ENCODE results near the gene TNNT1. TPM values are rescaled to one million over a fixed set of nuclear protein-coding genes. Genes with fewer than 3 reads are reported as not detected.
A peak's percentile ranks its signal among the peaks of the same experiment; 100 is the strongest.

The TNNT1 gene
- polyA plus RNA-seq, 1 experiment: 3.3 TPM

GRCh38 chr19:55133639-55134444 lies 15.2 kb downstream of the TNNT1 start:
- no peak for TF ChIP-seq CTCF (IDR thresholded peaks at IDR 0.05; ENCODE audit: low read depth, low read length)
- H3K27me3 ChIP-seq (ENCODE audit: control insufficient read depth, insufficient read depth, low read length): peaks cover 34% of the 10 kb centered on the region
- ChIA-PET CTCF (interaction anchor here (0.6 to 1.4 kb wide), 3 partner anchors 45 to 499 kb away, joined by 3 to 5 read pairs (median 4); no protein-coding TSS in a partner anchor), POLR2A (no interaction called here)
- no peaks in the 10 kb centered on the region for H3K9me3 ChIP-seq (ENCODE audit: control insufficient read depth, insufficient read depth, low read length)
- DNase-seq (ENCODE audit: low read depth, low spot score): no peak
- H3K4me3 ChIP-seq (ENCODE audit: low read depth, low read length): no peak overlapping the region
- H3K27ac ChIP-seq (ENCODE audit: low read depth, low read length): no peak overlapping the region

GRCh38 chr19:55132453-55133129 lies 16.4 kb downstream of the TNNT1 start:
- ChIA-PET CTCF (interaction anchor here (0.6 to 1.5 kb wide), 3 partner anchors 8 to 500 kb away, joined by 3 to 6 read pairs (median 5); no protein-coding TSS in a partner anchor), POLR2A (no interaction called here)
- no peak for DNase-seq (ENCODE audit: low read depth, low spot score)
- Histone ChIP-seq H3K4me3 (ENCODE audit: low read depth, low read length) (no peak overlapping the region), H3K27ac (ENCODE audit: low read depth, low read length) (no peak overlapping the region), H3K27me3 (ENCODE audit: control insufficient read depth, insufficient read depth, low read length) (peaks cover 31% of the 10 kb centered on the region), H3K9me3 (ENCODE audit: control insufficient read depth, insufficient read depth, low read length) (no peaks in the 10 kb centered on the region)
- peak; percentile 25; the same call in 1 of the 2 replicates for TF ChIP-seq CTCF (IDR thresholded peaks at IDR 0.05; ENCODE audit: low read depth, low read length)

GRCh38 chr19:55131421-55131820 lies 17.6 kb downstream of the TNNT1 start:
- Histone ChIP-seq H3K27me3 (ENCODE audit: control insufficient read depth, insufficient read depth, low read length) (peaks cover 33% of the 10 kb centered on the region), H3K4me3 (ENCODE audit: low read depth, low read length) (no peak overlapping the region), H3K9me3 (ENCODE audit: control insufficient read depth, insufficient read depth, low read length) (no peaks in the 10 kb centered on the region), H3K27ac (ENCODE audit: low read depth, low read length) (no peak overlapping the region)
- no peak for DNase-seq (ENCODE audit: low read depth, low spot score)
- ChIA-PET CTCF (interaction anchor here (0.7 to 1.5 kb wide), 3 partner anchors 9 to 339 kb away, joined by 3 to 6 read pairs (median 5); no protein-coding TSS in a partner anchor), POLR2A (no interaction called here)
- TF ChIP-seq CTCF (IDR thresholded peaks at IDR 0.05; ENCODE audit: low read depth, low read length): no peak

GRCh38 chr19:55119053-55119452 lies 30.0 kb downstream of the TNNT1 start:
- no peak for DNase-seq (ENCODE audit: low read depth, low spot score)
- Histone ChIP-seq H3K9me3 (ENCODE audit: control insufficient read depth, insufficient read depth, low read length) (peaks cover 3% of the 10 kb centered on the region; the same call in 1 of the 2 replicates), H3K4me3 (ENCODE audit: low read depth, low read length) (no peak overlapping the region), H3K27ac (ENCODE audit: low read depth, low read length) (no peak overlapping the region), H3K27me3 (ENCODE audit: control insufficient read depth, insufficient read depth, low read length) (peaks cover 6% of the 10 kb centered on the region)
- ChIA-PET POLR2A (no interaction called here), CTCF (interaction anchor here (1.3 kb wide), 1 partner anchor 21 kb away, joined by 5 read pairs; no protein-coding TSS in a partner anchor)
- no peak for TF ChIP-seq CTCF (IDR thresholded peaks at IDR 0.05; ENCODE audit: low read depth, low read length)

Data from AG04450 (cell line).